SK-N-SH (cell line): ENCODE data around the gene JRKL. TPM values are rescaled to one million over a fixed set of nuclear protein-coding genes. Genes with fewer than 3 reads are reported as not detected.

Source experiments
- CTCF ChIA-PET: fragments of 300-600, 350-600 bp; formaldehyde crosslinking; extraction: SDS; loops from one replicate; lab custom pipeline; 2021; lab: Yijun Ruan, JAX
- POLR2A ChIA-PET: fragments of 350-600 bp; sonication (Branson Sonifier 250); formaldehyde crosslinking; extraction: SDS; loops from one replicate; lab custom pipeline; 2020; ENCODE audit warnings: antibody characterized with exemption, inconsistent platforms; lab: Yijun Ruan, JAX
- DNase-seq: peaks from one replicate; pipeline ENCODE4 v3.0.0; 2012
- H2AFZ ChIP-seq: fragments of 200-600 bp; sonication (generic); 2 replicates; pipeline ENCODE4 v1.8.1; 2016; ENCODE audit warnings: antibody characterized with exemption, mild to moderate bottlenecking, low read depth
- H3F3A ChIP-seq: fragments of 200-600 bp; sonication (generic); replicated peaks from 2 replicates; pipeline ENCODE3; 2016; ENCODE audit warnings: antibody characterized with exemption, mild to moderate bottlenecking; ENCODE audit not compliant: insufficient read depth
- H3K27ac ChIP-seq, 2 experiments: fragments of 200-500 bp in 1 of 2; fragments of 200-600 bp in 1 of 2; sonication (Bioruptor generic) in 1 of 2; sonication (generic), shearing (Covaris generic) in 1 of 2; 2 replicates each; pipeline versions ENCODE4 v1.5.1 to v1.6.1; 2014 to 2016; ENCODE audit warnings: low read depth in 2 of 2, inconsistent platforms in 1 of 2, low read length in 1 of 2, mild to moderate bottlenecking in 1 of 2, mixed read lengths in 1 of 2
- H3K27me3 ChIP-seq: fragments of 200-600 bp; sonication (generic), shearing (Covaris generic); 2 replicates; pipeline ENCODE4 v1.6.1; 2016; ENCODE audit warnings: mixed run types; ENCODE audit not compliant: insufficient read depth
- H3K36me3 ChIP-seq, 2 experiments: fragments of 200-500 bp in 1 of 2; fragments of 200-600 bp in 1 of 2; sonication (Bioruptor generic) in 1 of 2; sonication (generic) in 1 of 2; replicated peaks in 1 of 2; 2 replicates each; pipeline versions ENCODE3 to v1.5.1; 2014 to 2016; ENCODE audit warnings: low read length in 1 of 2, mild to moderate bottlenecking in 1 of 2; ENCODE audit not compliant: insufficient read depth in 2 of 2, control insufficient read depth in 1 of 2
- H3K4me1 ChIP-seq, 2 experiments: fragments of 200-500 bp in 1 of 2; fragments of 200-600 bp in 1 of 2; sonication (Bioruptor generic) in 1 of 2; sonication (generic), shearing (Covaris generic) in 1 of 2; 2 replicates each; pipeline versions ENCODE4 v1.5.1 to v1.6.1; 2014 to 2016; ENCODE audit warnings: low read depth in 1 of 2, low read length in 1 of 2, mixed run types in 1 of 2; ENCODE audit not compliant: insufficient read depth in 2 of 2, control insufficient read depth in 1 of 2
- H3K4me2 ChIP-seq: fragments of 200-600 bp; sonication (generic), shearing (Covaris generic); 2 replicates; pipeline ENCODE4 v1.6.1; 2017; ENCODE audit warnings: mixed run types
- H3K4me3 ChIP-seq, 2 experiments: fragments of 200-500 bp in 1 of 2; fragments of 200-600 bp in 1 of 2; sonication (Bioruptor generic) in 1 of 2; sonication (generic), shearing (Covaris generic) in 1 of 2; 2 replicates each; pipeline versions ENCODE4 v1.5.1 to v1.8.1; 2014 to 2016; ENCODE audit warnings: low read depth in 2 of 2, inconsistent platforms in 1 of 2, low read length in 1 of 2, mild to moderate bottlenecking in 1 of 2, mixed read lengths in 1 of 2, moderate library complexity in 1 of 2
- H3K79me2 ChIP-seq: fragments of 200-600 bp; sonication (generic); 2 replicates; pipeline ENCODE4 v1.8.1; 2017; ENCODE audit warnings: mild to moderate bottlenecking; ENCODE audit not compliant: insufficient read depth
- H3K9ac ChIP-seq: fragments of 200-600 bp; sonication (generic); 2 replicates; pipeline ENCODE4 v1.6.1; 2017; ENCODE audit warnings: mixed run types
- H3K9me2 ChIP-seq: fragments of 200-600 bp; sonication (generic); 2 replicates; pipeline ENCODE4 v1.6.1; 2017; ENCODE audit warnings: mixed run types
- H3K9me3 ChIP-seq: fragments of 200-600 bp; sonication (generic); 2 replicates; pipeline ENCODE4 v1.6.1; 2017; ENCODE audit warnings: mixed run types, mild to moderate bottlenecking, moderate library complexity
- H4K20me1 ChIP-seq: fragments of 200-600 bp; sonication (generic); 2 replicates; pipeline ENCODE4 v1.6.1; 2017; ENCODE audit warnings: mild to moderate bottlenecking, mixed run types; ENCODE audit not compliant: insufficient read depth
- EP300 ChIP-seq, 2 experiments: IDR thresholded peaks; 2 replicates each; pipeline versions ENCODE4 v1.4.0 to v1.6.1; 2012; ENCODE audit warnings: borderline replicate concordance in 1 of 2, low read depth in 1 of 2, low read length in 1 of 2
- EZH2phosphoT487 ChIP-seq: fragments of 200-600 bp; sonication (generic); IDR thresholded peaks from 2 replicates; pipeline ENCODE4 v1.6.1; 2017; ENCODE audit warnings: low read depth, mixed run types, mild to moderate bottlenecking, antibody characterized with exemption, moderate library complexity, borderline replicate concordance
- FOSL2 ChIP-seq: IDR thresholded peaks from 2 replicates; pipeline ENCODE4 v1.4.0; 2012; ENCODE audit warnings: low read depth, mild to moderate bottlenecking, moderate library complexity, borderline replicate concordance
- FOXJ3 ChIP-seq: sonication (generic); formaldehyde crosslinking; IDR thresholded peaks from 2 replicates; pipeline ENCODE4 v1.5.1; 2020; ENCODE audit warnings: mild to moderate bottlenecking, missing genetic modification reagents
- FOXM1 ChIP-seq: IDR thresholded peaks from 2 replicates; pipeline ENCODE4 v1.4.0; 2012; ENCODE audit warnings: low read depth, mild to moderate bottlenecking
- GABPA ChIP-seq: IDR thresholded peaks from 2 replicates; pipeline ENCODE4 v1.4.0; 2012; ENCODE audit warnings: low read depth, mild to moderate bottlenecking
- JUND ChIP-seq: IDR thresholded peaks from 2 replicates; pipeline ENCODE4 v1.4.0; 2012
- NFIC ChIP-seq: IDR thresholded peaks from 2 replicates; pipeline ENCODE4 v1.4.0; 2012; ENCODE audit warnings: borderline replicate concordance
- RAD21 ChIP-seq: IDR thresholded peaks from 2 replicates; pipeline ENCODE4 v1.6.1; 2012; ENCODE audit warnings: mild to moderate bottlenecking, low read length
- RXRA ChIP-seq: IDR thresholded peaks from 2 replicates; pipeline ENCODE4 v1.4.0; 2012; ENCODE audit warnings: low read depth, mild to moderate bottlenecking, borderline replicate concordance
- SIN3A ChIP-seq: IDR thresholded peaks from 2 replicates; pipeline ENCODE4 v1.6.1; 2012; ENCODE audit warnings: low read depth, mild to moderate bottlenecking, low read length, moderate library complexity, borderline replicate concordance
- TAF1 ChIP-seq: IDR thresholded peaks from 2 replicates; pipeline ENCODE4 v1.6.1; 2012; ENCODE audit warnings: low read depth, mild to moderate bottlenecking, low read length, moderate library complexity, borderline replicate concordance
- TCF12 ChIP-seq: IDR thresholded peaks from 2 replicates; pipeline ENCODE4 v1.4.0; 2012
- TEAD4 ChIP-seq: IDR thresholded peaks from 2 replicates; pipeline ENCODE4 v1.4.0; 2012; ENCODE audit warnings: mild to moderate bottlenecking, borderline replicate concordance; ENCODE audit not compliant: insufficient read depth
- YY1 ChIP-seq: IDR thresholded peaks from 2 replicates; pipeline ENCODE4 v1.4.0; 2012; ENCODE audit warnings: low read depth, mild to moderate bottlenecking
- WGBS: methylation state at CpG from one replicate; pipeline ENCODE4 v1.1.6; 2017; ENCODE audit warnings: low lambda C conversion rate; 5-methylcytosine and 5-hydroxymethylcytosine counted together
- polyA plus RNA-seq, 3 experiments: library from polyadenylated mRNA; depleted of rRNA; stranded (reverse); fragments of >200 nt; gene quantifications; 2 replicates each; pipeline ENCODE4 v1.2.3, GENCODE V29; 2012
- TF ChIP-seq, protein P1 (sequence below): IDR thresholded peaks from 2 replicates; pipeline ENCODE4 v1.6.1; 2012; ENCODE audit warnings: mild to moderate bottlenecking, low read depth, low read length, moderate library complexity
- TF ChIP-seq, protein P2 (sequence below): IDR thresholded peaks from 2 replicates; pipeline ENCODE4; 2012
- TF ChIP-seq, protein P3 (sequence below): IDR thresholded peaks from 2 replicates; pipeline ENCODE4 v1.4.0; 2012; ENCODE audit warnings: low read depth

The JRKL gene
- polyA plus RNA-seq, 1 of the 3 experiments (the other 2 are of a cell fraction): 3.8 TPM

DNA sequence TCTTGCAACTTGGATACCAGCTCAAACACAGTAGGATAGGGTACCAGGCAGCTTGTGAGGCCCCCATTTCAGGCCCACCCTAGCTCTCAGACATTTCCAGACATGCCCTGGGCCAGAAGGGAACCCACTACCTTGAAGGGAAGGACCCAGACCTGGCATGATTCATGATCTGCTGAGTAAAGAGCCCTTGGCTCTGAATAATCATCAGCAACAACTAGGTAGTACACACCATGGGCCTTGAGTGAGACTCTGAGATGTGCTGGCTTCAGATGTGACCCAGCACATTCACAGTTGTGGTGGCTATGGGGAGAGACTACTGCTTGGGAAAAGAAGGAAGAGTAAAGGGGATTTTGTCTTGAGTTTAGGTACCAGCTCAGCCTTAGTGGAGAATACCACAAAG, 23.6 kb downstream of the JRKL start:
- H3K27me3 ChIP-seq: no peaks in the 10 kb centered on the region; the same call in 1 of the 2 replicates
- H3K4me2 ChIP-seq: no peak overlapping the region
- H3K4me3 ChIP-seq: no peak overlapping the region
- no peak for DNase-seq
- no peak overlapping the region for H2AFZ ChIP-seq
- H3K36me3 ChIP-seq: no peaks in the 10 kb centered on the region
- H3K9me2 ChIP-seq: no peaks in the 10 kb centered on the region
- ChIA-PET CTCF (interaction anchor here (2.2 kb wide), 1 partner anchor 20 kb away, joined by 6 read pairs; no protein-coding TSS in a partner anchor), POLR2A (no interaction called here)
- no peak overlapping the region for H3K27ac ChIP-seq
- no peaks in the 10 kb centered on the region for H3K79me2 ChIP-seq
- H4K20me1 ChIP-seq: no peaks in the 10 kb centered on the region
- no peak overlapping the region for H3K9ac ChIP-seq
- H3K9me3 ChIP-seq: no peaks in the 10 kb centered on the region
- TF ChIP-seq RXRA (no peak), FOSL2 (no peak), NFIC (no peak), EZH2phosphoT487 (no peak), SIN3A (no peak), FOXM1 (no peak), FOXJ3 (CRISPR knock-in tag) (no peak)
- TF ChIP-seq, protein P1, sequence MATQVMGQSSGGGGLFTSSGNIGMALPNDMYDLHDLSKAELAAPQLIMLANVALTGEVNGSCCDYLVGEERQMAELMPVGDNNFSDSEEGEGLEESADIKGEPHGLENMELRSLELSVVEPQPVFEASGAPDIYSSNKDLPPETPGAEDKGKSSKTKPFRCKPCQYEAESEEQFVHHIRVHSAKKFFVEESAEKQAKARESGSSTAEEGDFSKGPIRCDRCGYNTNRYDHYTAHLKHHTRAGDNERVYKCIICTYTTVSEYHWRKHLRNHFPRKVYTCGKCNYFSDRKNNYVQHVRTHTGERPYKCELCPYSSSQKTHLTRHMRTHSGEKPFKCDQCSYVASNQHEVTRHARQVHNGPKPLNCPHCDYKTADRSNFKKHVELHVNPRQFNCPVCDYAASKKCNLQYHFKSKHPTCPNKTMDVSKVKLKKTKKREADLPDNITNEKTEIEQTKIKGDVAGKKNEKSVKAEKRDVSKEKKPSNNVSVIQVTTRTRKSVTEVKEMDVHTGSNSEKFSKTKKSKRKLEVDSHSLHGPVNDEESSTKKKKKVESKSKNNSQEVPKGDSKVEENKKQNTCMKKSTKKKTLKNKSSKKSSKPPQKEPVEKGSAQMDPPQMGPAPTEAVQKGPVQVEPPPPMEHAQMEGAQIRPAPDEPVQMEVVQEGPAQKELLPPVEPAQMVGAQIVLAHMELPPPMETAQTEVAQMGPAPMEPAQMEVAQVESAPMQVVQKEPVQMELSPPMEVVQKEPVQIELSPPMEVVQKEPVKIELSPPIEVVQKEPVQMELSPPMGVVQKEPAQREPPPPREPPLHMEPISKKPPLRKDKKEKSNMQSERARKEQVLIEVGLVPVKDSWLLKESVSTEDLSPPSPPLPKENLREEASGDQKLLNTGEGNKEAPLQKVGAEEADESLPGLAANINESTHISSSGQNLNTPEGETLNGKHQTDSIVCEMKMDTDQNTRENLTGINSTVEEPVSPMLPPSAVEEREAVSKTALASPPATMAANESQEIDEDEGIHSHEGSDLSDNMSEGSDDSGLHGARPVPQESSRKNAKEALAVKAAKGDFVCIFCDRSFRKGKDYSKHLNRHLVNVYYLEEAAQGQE: no peak
- no peaks in the 10 kb centered on the region for H3K4me1 ChIP-seq
- no peaks in the 10 kb centered on the region for H3F3A ChIP-seq

DNA sequence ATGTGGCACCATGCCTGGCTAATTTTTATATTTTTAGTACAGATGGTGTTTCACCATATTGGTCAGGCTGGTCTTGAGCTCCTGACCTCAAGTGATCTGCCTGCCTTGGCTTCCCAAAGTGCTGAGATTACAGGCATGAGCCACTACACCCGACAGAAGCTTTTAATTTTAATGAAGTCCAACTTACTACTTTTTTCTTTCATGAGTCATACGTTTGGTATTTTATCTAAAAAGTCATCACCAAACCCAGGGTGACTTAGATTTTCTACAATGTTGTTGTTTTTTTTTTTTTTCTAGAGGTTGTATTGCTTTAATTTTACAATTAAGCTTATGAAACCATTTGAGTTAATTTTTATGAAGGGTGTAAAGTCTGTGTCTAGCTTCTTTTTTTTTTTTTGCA, 34.9 kb downstream of the JRKL start:
- no peak overlapping the region for H3K4me2 ChIP-seq
- no peaks in the 10 kb centered on the region for H3K9me2 ChIP-seq
- H3K79me2 ChIP-seq: no peaks in the 10 kb centered on the region
- POLR2A ChIA-PET: no interaction called here
- no peak overlapping the region for H3K4me3 ChIP-seq
- no peak overlapping the region for H2AFZ ChIP-seq
- DNase-seq: no peak
- no peaks in the 10 kb centered on the region for H3K36me3 ChIP-seq
- H3K27ac ChIP-seq: no peak overlapping the region
- H3K27me3 ChIP-seq: no peaks in the 10 kb centered on the region
- H3K9me3 ChIP-seq: no peaks in the 10 kb centered on the region
- TF ChIP-seq, protein P2, sequence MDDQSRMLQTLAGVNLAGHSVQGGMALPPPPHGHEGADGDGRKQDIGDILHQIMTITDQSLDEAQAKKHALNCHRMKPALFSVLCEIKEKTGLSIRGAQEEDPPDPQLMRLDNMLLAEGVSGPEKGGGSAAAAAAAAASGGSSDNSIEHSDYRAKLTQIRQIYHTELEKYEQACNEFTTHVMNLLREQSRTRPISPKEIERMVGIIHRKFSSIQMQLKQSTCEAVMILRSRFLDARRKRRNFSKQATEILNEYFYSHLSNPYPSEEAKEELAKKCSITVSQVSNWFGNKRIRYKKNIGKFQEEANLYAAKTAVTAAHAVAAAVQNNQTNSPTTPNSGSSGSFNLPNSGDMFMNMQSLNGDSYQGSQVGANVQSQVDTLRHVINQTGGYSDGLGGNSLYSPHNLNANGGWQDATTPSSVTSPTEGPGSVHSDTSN: 0 out of 2 replicates have a peak, but pooled peaks have one; percentile 29
- TF ChIP-seq JUND: peak; percentile 90
- peak; percentile 78; the same call in 1 of the 2 replicates for TF ChIP-seq FOSL2
- no peak for TF ChIP-seq TAF1
- TF ChIP-seq YY1: 0 out of 2 replicates have a peak, but pooled peaks have one; percentile 22
- 0 out of 2 replicates have a peak, but pooled peaks have one; percentile 43 for TF ChIP-seq TEAD4
- TF ChIP-seq RXRA: peak; percentile 64; the same call in 1 of the 2 replicates
- TF ChIP-seq GABPA: no peak
- TF ChIP-seq EP300 (IDR thresholded peaks at IDR 0.05; ENCODE audit: borderline replicate concordance in 1 of 2, low read depth in 1 of 2, low read length in 1 of 2): peak in 1 of 2 experiments; percentile 55; a peak in 1 of 4 replicates
- TF ChIP-seq FOXJ3 (CRISPR knock-in tag): no peak
- TF ChIP-seq TCF12: peak; percentile 72
- TF ChIP-seq, protein P3, sequence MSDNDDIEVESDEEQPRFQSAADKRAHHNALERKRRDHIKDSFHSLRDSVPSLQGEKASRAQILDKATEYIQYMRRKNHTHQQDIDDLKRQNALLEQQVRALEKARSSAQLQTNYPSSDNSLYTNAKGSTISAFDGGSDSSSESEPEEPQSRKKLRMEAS: 0 out of 2 replicates have a peak, but pooled peaks have one; percentile 13
- TF ChIP-seq RAD21: no peak
- TF ChIP-seq, all 33 proteins: peak for 9
- H3K9ac ChIP-seq: no peak overlapping the region
- no peaks in the 10 kb centered on the region for H3F3A ChIP-seq
- 25% methylated on average over 2 of the region's 2 CpGs for WGBS
- H3K4me1 ChIP-seq: no peaks in the 10 kb centered on the region
- no peaks in the 10 kb centered on the region for H4K20me1 ChIP-seq
- CTCF ChIA-PET: interaction anchor here (0.6 to 3.7 kb wide), 8 partner anchors 12 to 660 kb away, joined by 3 to 18 read pairs (median 4); partner anchors contain the start of genes CCDC82, JRKL and MAML2
